Hematopoietic multipotent progenitor cell treated with erythropoietin and hydrocortisone succinate and interleukin-3 and kit ligand, for 8 days (in vitro differentiated cells): ENCODE results near the gene ANKRD11.
"Not testable (repeated sequence)": the region's sequence is repeated elsewhere in the genome, so short reads cannot be mapped to it uniquely, and the experiment has no call there.

ENCODE experiments used
- DNase-seq: peaks from one replicate; pipeline ENCODE4 v3.0.0-alpha.2; 2015

The ANKRD11 gene

GRCh38 chr16:89274561-89275283 is 215.6 kb downstream of the ANKRD11 start:
- no peak for DNase-seq

GRCh38 chr16:89273741-89274472 is 216.5 kb downstream of the ANKRD11 start:
- DNase-seq, result no peak

- DNase-seq, result no peak
These were observed 217.7 kb downstream of the ANKRD11 start for GRCh38 chr16:89272631-89273030.

- no peak for DNase-seq
These were observed 219.6 kb downstream of the ANKRD11 start for GRCh38 chr16:89270666-89271345.

GRCh38 chr16:89269805-89270665 is 220.3 kb downstream of the ANKRD11 start:
- DNase-seq, result no peak

GRCh38 chr16:89268987-89269735 is 221.2 kb downstream of the ANKRD11 start:
- no peak for DNase-seq

GRCh38 chr16:89268585-89268984 is 221.8 kb downstream of the ANKRD11 start:
- no peak for DNase-seq

- not testable (repeated sequence) for DNase-seq
These were observed 222.6 kb downstream of the ANKRD11 start for GRCh38 chr16:89267746-89268145.

- DNase-seq, result no peak
These were observed 223.7 kb downstream of the ANKRD11 start for GRCh38 chr16:89266521-89267134.

GRCh38 chr16:89265647-89266046 is 224.7 kb downstream of the ANKRD11 start:
- DNase-seq, result no peak

GRCh38 chr16:89264800-89265550 is 225.4 kb downstream of the ANKRD11 start:
- DNase-seq, result no peak

- DNase-seq, result no peak
These were observed 228.4 kb downstream of the ANKRD11 start for GRCh38 chr16:89261691-89262563.

- not testable (repeated sequence) for DNase-seq
These were observed 230.5 kb downstream of the ANKRD11 start for GRCh38 chr16:89259901-89260300.

GRCh38 chr16:89257757-89258465 is 232.4 kb downstream of the ANKRD11 start:
- DNase-seq, result no peak

- DNase-seq, result no peak
These were observed 233.1 kb downstream of the ANKRD11 start for GRCh38 chr16:89257281-89257731.

- peak; percentile 67 for DNase-seq
These were observed 233.6 kb downstream of the ANKRD11 start for GRCh38 chr16:89256651-89257254.

GRCh38 chr16:89253548-89254287 is 236.6 kb downstream of the ANKRD11 start:
- DNase-seq, result no peak
